ENCODE measurements around the gene PNKD. TPM values are rescaled to one million over a fixed set of nuclear protein-coding genes. Genes with fewer than 3 reads are reported as not detected.
A peak's percentile ranks its signal among the peaks of the same experiment; 100 is the strongest.
"Not testable (repeated sequence)": the region's sequence is repeated elsewhere in the genome, so short reads cannot be mapped to it uniquely, and the experiment has no call there.

The PNKD gene
- total RNA-seq, 2 donors from 2014 or later = 103 to 145 TPM

- Histone ChIP-seq H3K4me3 (peak overlapping the region in 1 of 2 donors; percentile 91), H3K36me3 (peaks cover 22 to 23% of the 10 kb centered on the region in 2 donors), H3K9me3 (no peaks in the 10 kb centered on the region), H3K27ac (peak overlapping the region; percentile 76 to 86), H3K4me1 (replicated peaks) (peaks cover 12% of the 10 kb centered on the region), H3K27me3 (replicated peaks; ENCODE audit: insufficient read depth) (no peaks in the 10 kb centered on the region)
- TF ChIP-seq POLR2A (IDR thresholded peaks at IDR 0.05) (no peak), CTCF (IDR thresholded peaks at IDR 0.05) (no peak)
- 30% methylated on average over 5 of the region's 5 CpGs for WGBS
- intact Hi-C loops (cut with DNase I) = loop anchor here (5.0 kb wide), 3 partner anchors 55 to 125 kb away; partner anchors contain the start of genes ARPC2 and CTDSP1
- no peak for DNase-seq (ENCODE audit: low spot score)
Measured at GRCh38 chr2:218271865-218272530, 1.7 kb downstream of the PNKD start.

GRCh38 chr2:218272531-218273212 lies 2.4 kb downstream of the PNKD start:
- Histone ChIP-seq H3K4me1 (replicated peaks) (peaks cover 12% of the 10 kb centered on the region), H3K9me3 (no peaks in the 10 kb centered on the region), H3K27ac (peak overlapping the region; percentile 76 to 86), H3K27me3 (replicated peaks; ENCODE audit: insufficient read depth) (no peaks in the 10 kb centered on the region), H3K36me3 (peaks cover 26% of the 10 kb centered on the region in 2 donors), H3K4me3 (peak overlapping the region in 1 of 2 donors; percentile 8)
- DNase-seq (ENCODE audit: low spot score) = peak; percentile 93
- intact Hi-C loops (cut with DNase I) = loop anchor here (5.0 kb wide), 3 partner anchors 55 to 125 kb away; partner anchors contain the start of genes ARPC2 and CTDSP1
- WGBS = 15% methylated on average over 18 of the region's 18 CpGs
- no peak for TF ChIP-seq POLR2A (IDR thresholded peaks at IDR 0.05)
- peak; percentile 98 for TF ChIP-seq POLR2AphosphoS5 (IDR thresholded peaks at IDR 0.05)
- peak; percentile 90 to 99 (median 95) for TF ChIP-seq CTCF (IDR thresholded peaks at IDR 0.05)

GRCh38 chr2:218273214-218273907 lies 3.0 kb downstream of the PNKD start:
- Histone ChIP-seq H3K36me3 (peaks cover 26% of the 10 kb centered on the region in 2 donors), H3K4me1 (replicated peaks) (peaks cover 12% of the 10 kb centered on the region), H3K27ac (peak overlapping the region; percentile 76 to 86)
- not testable (repeated sequence) for H3K9me3 ChIP-seq; H3K4me3 ChIP-seq; H3K27me3 ChIP-seq (replicated peaks; ENCODE audit: insufficient read depth); DNase-seq (ENCODE audit: low spot score)
- 80% methylated on average over 8 of the region's 8 CpGs for WGBS
- intact Hi-C loops (cut with DNase I) = loop anchor here (5.0 kb wide), 3 partner anchors 56 to 124 kb away; partner anchors contain the start of genes ARPC2 and CTDSP1

GRCh38 chr2:218273908-218274249 lies 3.6 kb downstream of the PNKD start:
- DNase-seq (ENCODE audit: low spot score) = no peak
- H3K9me3 ChIP-seq = no peaks in the 10 kb centered on the region
- WGBS = 78% methylated on average over 2 of the region's 2 CpGs
- peaks cover 12% of the 10 kb centered on the region for H3K4me1 ChIP-seq (replicated peaks)
- H3K27me3 ChIP-seq (replicated peaks; ENCODE audit: insufficient read depth) = no peaks in the 10 kb centered on the region
- TF ChIP-seq POLR2AphosphoS5 (IDR thresholded peaks at IDR 0.05) (no peak), CTCF (IDR thresholded peaks at IDR 0.05) (no peak), POLR2A (IDR thresholded peaks at IDR 0.05) (no peak)
- peaks cover 26 to 30% of the 10 kb centered on the region in 2 donors for H3K36me3 ChIP-seq
- no peak overlapping the region for H3K4me3 ChIP-seq
- intact Hi-C loops (cut with DNase I) = loop anchor here (5.0 kb wide), 3 partner anchors 57 to 123 kb away; partner anchors contain the start of genes ARPC2 and CTDSP1
- H3K27ac ChIP-seq = peak overlapping the region; percentile 76 to 86

- Histone ChIP-seq H3K4me3 (no peak overlapping the region), H3K36me3 (peaks cover 26 to 32% of the 10 kb centered on the region in 2 donors), H3K27ac (peak overlapping the region in 1 of 2 donors; percentile 86), H3K4me1 (replicated peaks) (peaks cover 12% of the 10 kb centered on the region), H3K9me3 (no peaks in the 10 kb centered on the region), H3K27me3 (replicated peaks; ENCODE audit: insufficient read depth) (no peaks in the 10 kb centered on the region)
- no peak for TF ChIP-seq CTCF (IDR thresholded peaks at IDR 0.05)
- TF ChIP-seq POLR2AphosphoS5 (IDR thresholded peaks at IDR 0.05) = no peak
- TF ChIP-seq POLR2A (IDR thresholded peaks at IDR 0.05) = no peak
- DNase-seq (ENCODE audit: low spot score) = no peak
- WGBS = 89% methylated on average over 4 of the region's 4 CpGs
- intact Hi-C loops (cut with DNase I) = loop anchor here (5.0 kb wide), 3 partner anchors 57 to 123 kb away; partner anchors contain the start of genes ARPC2 and CTDSP1
Measured at GRCh38 chr2:218274586-218274985, 4.3 kb downstream of the PNKD start.
